ENCODE data around the gene NEK9. TPM values are rescaled to one million over a fixed set of nuclear protein-coding genes. Genes with fewer than 3 reads are reported as not detected.
A peak's percentile ranks its signal among the peaks of the same experiment; 100 is the strongest.

NEK9 gene
- total and polyA plus RNA-seq, 9 of the 15 experiments (the other 6 are each of a cell fraction or from before 2014, with no cell fraction given) = 2.8 to 39.6 (median 19.8) TPM

DNA sequence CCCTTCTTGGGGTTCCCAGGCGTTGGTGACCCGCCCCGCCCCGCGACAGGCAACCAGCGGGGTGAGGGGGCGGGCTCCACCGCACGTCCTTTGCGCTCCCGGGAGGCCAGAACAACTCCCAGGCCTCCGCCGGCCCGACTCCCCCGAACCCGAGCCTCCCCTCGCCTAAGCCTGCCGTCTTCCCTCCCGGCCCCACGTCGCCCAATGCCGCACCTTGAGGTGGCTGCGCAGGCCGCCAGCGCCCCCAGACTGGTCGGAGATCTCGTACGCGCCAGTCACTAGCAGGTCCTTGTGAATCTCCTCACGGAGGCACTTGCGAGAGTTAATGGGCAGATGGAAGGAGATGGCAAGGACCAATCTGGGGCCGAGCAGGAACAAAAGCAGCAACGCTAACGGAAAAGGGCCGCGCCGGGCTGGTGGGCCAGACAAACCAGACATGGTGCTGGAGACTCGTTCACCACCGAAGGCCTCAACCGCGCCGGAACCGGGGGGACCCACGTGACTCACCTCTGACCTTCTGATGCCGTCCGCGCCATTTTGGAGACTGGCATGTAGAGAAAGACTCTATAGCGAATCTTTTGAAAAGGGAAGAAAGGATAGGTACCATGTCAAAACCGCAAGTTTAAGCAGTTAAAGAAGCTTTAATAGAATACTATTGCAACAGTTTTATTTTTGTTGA, 49.4 kb upstream of the NEK9 start, which contains the start of gene TMED10 (continued):
- TF ChIP-seq XRCC4 (IDR thresholded peaks at IDR 0.05; ENCODE audit: extremely low read depth, insufficient read depth, insufficient read length) (no peak), IRF9 (tag; IDR thresholded peaks at IDR 0.05) (no peak), CBX2 (IDR thresholded peaks at IDR 0.05; ENCODE audit: insufficient read depth, low read length, poor library complexity, severe bottlenecking) (no peak), ELF1 (tag; IDR thresholded peaks at IDR 0.05) (peak; percentile 52; the same call in 1 of the 2 replicates), CBFA2T2 (conservative IDR thresholded peaks at IDR 0.05) (peak; percentile 73), ZNF644 (tag; IDR thresholded peaks at IDR 0.05; ENCODE audit: low read depth) (no peak), NFRKB (IDR thresholded peaks at IDR 0.05; ENCODE audit: low read depth) (peak; percentile 93), SAP30 (IDR thresholded peaks at IDR 0.05; ENCODE audit: borderline replicate concordance, insufficient read depth, low read depth, low read length, poor library complexity, severe bottlenecking) (peak; percentile 91), FOXK1 (CRISPR knock-in tag; IDR thresholded peaks at IDR 0.05; ENCODE audit: borderline replicate concordance) (peak; percentile 49; the same call in 1 of the 2 replicates), CEBPG (CRISPR knock-in tag; IDR thresholded peaks at IDR 0.05) (no peak; the same call in 1 of the 2 replicates), CEBPG (tag; conservative IDR thresholded peaks at IDR 0.05 in 1 of 2, IDR thresholded peaks at IDR 0.05 in 1 of 2) (no peak), KDM5B (IDR thresholded peaks at IDR 0.05; ENCODE audit: insufficient replicate concordance, low read depth, low read length) (peak; percentile 42), MCM5 (IDR thresholded peaks at IDR 0.05; ENCODE audit: low read depth) (no peak), RAD21 (CRISPR knock-in tag; conservative IDR thresholded peaks at IDR 0.05 in 1 of 2, IDR thresholded peaks at IDR 0.05 in 1 of 2) (0 out of 4 replicates have a peak, but pooled peaks of 1 of the 2 experiments have one; percentile 9), GTF2B (IDR thresholded peaks at IDR 0.05; ENCODE audit: extremely low read depth, insufficient read length) (no peak), PHF20 (IDR thresholded peaks at IDR 0.05; ENCODE audit: partially characterized antibody) (peak; percentile 82), HNRNPLL (IDR thresholded peaks at IDR 0.05; ENCODE audit: low read depth, low read length, poor library complexity, severe bottlenecking) (peak; percentile 82), MAZ (CRISPR knock-in tag; conservative IDR thresholded peaks at IDR 0.05 in 1 of 2, IDR thresholded peaks at IDR 0.05 in 1 of 2) (peak; percentile 35 to 61; a peak in 2 of 4 replicates)
- TF ChIP-seq, protein P1, sequence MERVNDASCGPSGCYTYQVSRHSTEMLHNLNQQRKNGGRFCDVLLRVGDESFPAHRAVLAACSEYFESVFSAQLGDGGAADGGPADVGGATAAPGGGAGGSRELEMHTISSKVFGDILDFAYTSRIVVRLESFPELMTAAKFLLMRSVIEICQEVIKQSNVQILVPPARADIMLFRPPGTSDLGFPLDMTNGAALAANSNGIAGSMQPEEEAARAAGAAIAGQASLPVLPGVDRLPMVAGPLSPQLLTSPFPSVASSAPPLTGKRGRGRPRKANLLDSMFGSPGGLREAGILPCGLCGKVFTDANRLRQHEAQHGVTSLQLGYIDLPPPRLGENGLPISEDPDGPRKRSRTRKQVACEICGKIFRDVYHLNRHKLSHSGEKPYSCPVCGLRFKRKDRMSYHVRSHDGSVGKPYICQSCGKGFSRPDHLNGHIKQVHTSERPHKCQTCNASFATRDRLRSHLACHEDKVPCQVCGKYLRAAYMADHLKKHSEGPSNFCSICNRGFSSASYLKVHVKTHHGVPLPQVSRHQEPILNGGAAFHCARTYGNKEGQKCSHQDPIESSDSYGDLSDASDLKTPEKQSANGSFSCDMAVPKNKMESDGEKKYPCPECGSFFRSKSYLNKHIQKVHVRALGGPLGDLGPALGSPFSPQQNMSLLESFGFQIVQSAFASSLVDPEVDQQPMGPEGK (CRISPR knock-in tag; IDR thresholded peaks at IDR 0.05; ENCODE audit: borderline replicate concordance) = no peak
- TF ChIP-seq, protein P2, sequence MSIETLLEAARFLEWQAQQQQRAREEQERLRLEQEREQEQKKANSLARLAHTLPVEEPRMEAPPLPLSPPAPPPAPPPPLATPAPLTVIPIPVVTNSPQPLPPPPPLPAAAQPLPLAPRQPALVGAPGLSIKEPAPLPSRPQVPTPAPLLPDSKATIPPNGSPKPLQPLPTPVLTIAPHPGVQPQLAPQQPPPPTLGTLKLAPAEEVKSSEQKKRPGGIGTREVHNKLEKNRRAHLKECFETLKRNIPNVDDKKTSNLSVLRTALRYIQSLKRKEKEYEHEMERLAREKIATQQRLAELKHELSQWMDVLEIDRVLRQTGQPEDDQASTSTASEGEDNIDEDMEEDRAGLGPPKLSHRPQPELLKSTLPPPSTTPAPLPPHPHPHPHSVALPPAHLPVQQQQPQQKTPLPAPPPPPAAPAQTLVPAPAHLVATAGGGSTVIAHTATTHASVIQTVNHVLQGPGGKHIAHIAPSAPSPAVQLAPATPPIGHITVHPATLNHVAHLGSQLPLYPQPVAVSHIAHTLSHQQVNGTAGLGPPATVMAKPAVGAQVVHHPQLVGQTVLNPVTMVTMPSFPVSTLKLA (conservative IDR thresholded peaks at IDR 0.05) = peak; percentile 89 to 94
